A673 (cell line): ENCODE results near the gene MYH3.

Experiments used
- CTCF ChIP-seq: fragments of 300-800, 200-600 bp; sonication (generic); conservative IDR thresholded peaks from 2 replicates; pipeline ENCODE4 v1.5.1; 2017; ENCODE audit warnings: low read depth, mild to moderate bottlenecking, antibody characterized with exemption, low read length, moderate library complexity, mixed read lengths
- EZH2 ChIP-seq: fragments of 200-600 bp; sonication (generic); IDR thresholded peaks from 2 replicates; pipeline ENCODE4 v1.6.1; 2017; ENCODE audit warnings: borderline replicate concordance, low read depth, mild to moderate bottlenecking, mixed read lengths, antibody characterized with exemption, low read length; ENCODE audit not compliant: poor library complexity, severe bottlenecking

- TF ChIP-seq CTCF (no peak), EZH2 (no peak)
These were observed 48.6 kb upstream of the MYH3 start for GRCh38 chr17:10705727-10706126.
